Neural progenitor cell (in vitro differentiated cells): ENCODE data around the gene YOD1. TPM values are rescaled to one million over a fixed set of nuclear protein-coding genes. Genes with fewer than 3 reads are reported as not detected.
A peak's percentile ranks its signal among the peaks of the same experiment; 100 is the strongest.

ENCODE experiments used
- DNase-seq: peaks from one replicate; pipeline ENCODE4 v3.0.0-alpha.2; 2016; ENCODE audit warnings: low spot score
- H2AFZ ChIP-seq: fragments of 200-600 bp; sonication (generic); replicated peaks from 2 replicates; pipeline ENCODE4 v1.6.1; 2016; ENCODE audit warnings: antibody characterized with exemption
- H3F3A ChIP-seq: fragments of 200-600 bp; sonication (generic); 2 replicates; pipeline ENCODE4 v1.6.1; 2016; ENCODE audit warnings: antibody characterized with exemption, low read depth
- H3K27ac ChIP-seq: fragments of 200-600 bp; sonication (generic); 2 replicates; pipeline ENCODE4 v1.5.1; 2016; ENCODE audit warnings: mild to moderate bottlenecking
- H3K27me3 ChIP-seq: fragments of 200-600 bp; sonication (generic); 2 replicates; pipeline ENCODE4 v1.6.1; 2016; ENCODE audit warnings: mild to moderate bottlenecking, moderate library complexity
- H3K36me3 ChIP-seq: fragments of 200-600 bp; sonication (generic); 2 replicates; pipeline ENCODE4 v1.5.1; 2016
- H3K4me1 ChIP-seq: fragments of 200-600 bp; sonication (generic); 2 replicates; pipeline ENCODE4 v1.6.1; 2016; ENCODE audit warnings: mixed run types
- H3K4me2 ChIP-seq: fragments of 200-600 bp; sonication (generic); 2 replicates; pipeline ENCODE4 v1.6.1; 2016
- H3K4me3 ChIP-seq: fragments of 200-600 bp; sonication (generic); 2 replicates; pipeline ENCODE4 v1.5.1; 2016
- H3K79me2 ChIP-seq: fragments of 200-600 bp; sonication (generic); 2 replicates; pipeline ENCODE4 v1.6.1; 2016; ENCODE audit warnings: low read depth
- H3K9ac ChIP-seq: fragments of 200-600 bp; sonication (generic); 2 replicates; pipeline ENCODE4 v1.6.1; 2016
- H3K9me3 ChIP-seq: fragments of 200-600 bp; sonication (generic); 2 replicates; pipeline ENCODE4 v1.5.1; 2016; ENCODE audit warnings: low read depth
- H4K20me1 ChIP-seq: fragments of 200-600 bp; sonication (generic); 2 replicates; pipeline ENCODE4 v1.6.1; 2016; ENCODE audit warnings: low read depth
- H3K27ac Mint-ChIP-seq: 3 replicates; pipeline ENCODE4 v1.8.0; 2021; ENCODE audit warnings: mixed read lengths
- H3K27me3 Mint-ChIP-seq: 2 replicates; pipeline ENCODE4 v1.8.0; 2022; ENCODE audit warnings: low read depth, mild to moderate bottlenecking, inconsistent platforms, moderate library complexity, mixed read lengths; ENCODE audit not compliant: insufficient read depth
- H3K36me3 Mint-ChIP-seq: 3 replicates; pipeline ENCODE4 v1.8.0; 2021; ENCODE audit warnings: mixed read lengths
- H3K4me1 Mint-ChIP-seq: 3 replicates; pipeline ENCODE4 v1.8.0; 2021; ENCODE audit warnings: mixed read lengths
- H3K4me3 Mint-ChIP-seq: 3 replicates; pipeline ENCODE4 v1.8.0; 2021; ENCODE audit warnings: mild to moderate bottlenecking, moderate library complexity, mixed read lengths
- H3K9me3 Mint-ChIP-seq: 3 replicates; pipeline ENCODE4 v1.8.0; 2020; ENCODE audit warnings: mixed read lengths
- EZH2 ChIP-seq: fragments of 200-600 bp; sonication (generic); IDR thresholded peaks from 2 replicates; pipeline ENCODE4 v1.6.1; 2017; ENCODE audit warnings: antibody characterized with exemption, mild to moderate bottlenecking, moderate library complexity
- EZH2phosphoT487 ChIP-seq: fragments of 200-600 bp; sonication (generic); IDR thresholded peaks from 2 replicates; pipeline ENCODE4 v1.6.1; 2017; ENCODE audit warnings: antibody characterized with exemption
- total RNA-seq: library from RNA; depleted of rRNA; stranded (reverse); fragments of >200 nt; gene quantifications from 2 replicates; pipeline ENCODE4 v1.2.3, GENCODE V29; 2015; ENCODE audit warnings: low replicate concordance
- TF ChIP-seq, protein P1 (sequence below): fragments of 200-600 bp; sonication (generic); IDR thresholded peaks from 2 replicates; pipeline ENCODE4 v1.5.1; 2017; ENCODE audit warnings: antibody characterized with exemption, mild to moderate bottlenecking

The YOD1 gene
- total RNA-seq, 1 donor from 2014 or later: 27.0 TPM

DNA sequence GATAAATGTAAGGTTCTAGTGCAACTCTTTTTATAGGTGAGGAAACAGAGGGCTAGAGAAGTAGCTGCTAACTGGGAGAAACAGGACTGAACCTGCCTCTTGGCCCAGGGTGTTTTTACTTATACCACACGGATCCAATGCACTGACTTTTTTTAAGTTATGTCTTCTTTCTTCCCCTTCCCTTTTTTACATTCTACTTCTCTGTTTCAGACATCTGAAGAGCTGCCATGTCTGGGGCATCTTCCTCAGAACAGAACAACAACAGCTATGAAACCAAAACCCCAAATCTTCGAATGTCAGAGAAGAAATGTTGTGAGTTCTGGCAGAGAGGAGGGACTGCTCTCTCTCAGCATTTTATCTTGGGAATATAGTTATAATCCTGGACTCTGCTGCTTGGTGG, 3.5 kb upstream of the YOD1 start:
- H3K9ac ChIP-seq: no peak overlapping the region
- no peak overlapping the region for H3K4me3 ChIP-seq
- no peak overlapping the region for H3K4me2 ChIP-seq
- DNase-seq: no peak
- Mint-ChIP-seq H3K27ac (no peak overlapping the region), H3K4me3 (peak overlapping the region; percentile 95), H3K9me3 (no peaks in the 10 kb centered on the region), H3K36me3 (no peaks in the 10 kb centered on the region), H3K4me1 (peaks cover 23% of the 10 kb centered on the region), H3K27me3 (peaks cover 11% of the 10 kb centered on the region)
- no peak overlapping the region for H3K27ac ChIP-seq
- peaks cover 14% of the 10 kb centered on the region for H3K27me3 ChIP-seq
- H3K4me1 ChIP-seq: peaks cover 20% of the 10 kb centered on the region
- peaks cover 10% of the 10 kb centered on the region for H3K79me2 ChIP-seq
- peaks cover 36% of the 10 kb centered on the region for H3F3A ChIP-seq
- H4K20me1 ChIP-seq: peaks cover 7% of the 10 kb centered on the region
- no peaks in the 10 kb centered on the region for H3K9me3 ChIP-seq
- no peak overlapping the region for H2AFZ ChIP-seq
- no peaks in the 10 kb centered on the region for H3K36me3 ChIP-seq
- TF ChIP-seq, protein P1, sequence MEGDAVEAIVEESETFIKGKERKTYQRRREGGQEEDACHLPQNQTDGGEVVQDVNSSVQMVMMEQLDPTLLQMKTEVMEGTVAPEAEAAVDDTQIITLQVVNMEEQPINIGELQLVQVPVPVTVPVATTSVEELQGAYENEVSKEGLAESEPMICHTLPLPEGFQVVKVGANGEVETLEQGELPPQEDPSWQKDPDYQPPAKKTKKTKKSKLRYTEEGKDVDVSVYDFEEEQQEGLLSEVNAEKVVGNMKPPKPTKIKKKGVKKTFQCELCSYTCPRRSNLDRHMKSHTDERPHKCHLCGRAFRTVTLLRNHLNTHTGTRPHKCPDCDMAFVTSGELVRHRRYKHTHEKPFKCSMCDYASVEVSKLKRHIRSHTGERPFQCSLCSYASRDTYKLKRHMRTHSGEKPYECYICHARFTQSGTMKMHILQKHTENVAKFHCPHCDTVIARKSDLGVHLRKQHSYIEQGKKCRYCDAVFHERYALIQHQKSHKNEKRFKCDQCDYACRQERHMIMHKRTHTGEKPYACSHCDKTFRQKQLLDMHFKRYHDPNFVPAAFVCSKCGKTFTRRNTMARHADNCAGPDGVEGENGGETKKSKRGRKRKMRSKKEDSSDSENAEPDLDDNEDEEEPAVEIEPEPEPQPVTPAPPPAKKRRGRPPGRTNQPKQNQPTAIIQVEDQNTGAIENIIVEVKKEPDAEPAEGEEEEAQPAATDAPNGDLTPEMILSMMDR: no peak
- no peak for TF ChIP-seq EZH2
- TF ChIP-seq EZH2phosphoT487: no peak

DNA sequence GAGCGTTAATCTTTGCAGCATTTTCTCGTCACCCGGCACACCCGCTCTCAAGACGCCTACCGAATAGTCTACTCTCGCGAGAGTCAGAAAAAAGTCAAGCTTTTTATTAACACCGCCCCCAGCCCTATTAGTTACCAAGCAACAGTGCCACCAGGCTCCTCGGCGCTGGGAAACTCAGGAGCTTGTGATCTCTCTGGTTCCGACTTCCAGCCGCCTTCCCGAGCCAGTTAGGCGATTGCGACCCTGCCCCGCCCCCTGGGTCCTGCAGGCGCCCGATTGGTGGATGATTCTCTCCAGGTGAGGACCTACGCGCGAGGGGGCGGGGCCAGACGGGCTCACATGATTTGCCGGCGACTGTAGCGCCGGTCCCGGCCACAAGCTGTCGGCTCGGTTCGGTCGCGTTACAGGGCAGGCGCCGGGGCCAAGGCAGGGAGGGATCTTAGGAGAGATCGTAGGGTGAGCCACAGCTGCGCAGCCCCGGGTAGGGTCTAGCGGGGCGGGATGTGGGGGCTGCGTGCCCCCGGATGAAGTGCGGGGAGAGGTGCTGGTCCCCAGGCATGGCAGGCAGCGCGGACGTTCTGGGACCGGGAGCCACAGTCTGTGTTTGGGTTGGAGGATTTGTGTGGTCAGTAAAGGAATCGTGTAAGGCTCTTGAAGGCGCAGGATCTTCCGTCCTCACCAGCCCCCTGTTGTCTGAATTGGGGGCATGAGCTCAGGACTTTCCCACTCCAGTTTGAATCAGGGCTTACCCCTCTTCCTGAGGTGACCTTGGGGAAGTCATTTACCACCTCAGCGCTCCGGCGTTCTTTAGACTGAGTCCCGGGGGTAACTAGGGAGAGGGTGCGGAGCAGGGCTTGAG, 2.1 kb upstream of the YOD1 start, which contains the start of gene PFKFB2:
Gene PFKFB2, plus strand, starts transcription at position 365 of the 859 bp plus-strand sequence. CDS start 1,443 bp downstream, outside the sequence.
- H3K4me3 ChIP-seq: peak within 1 kb of the TSS; percentile 63
- H3K36me3 ChIP-seq: no peaks in the 10 kb centered on the region
- H3K27me3 Mint-ChIP-seq: peaks cover 11% of the 10 kb centered on the region
- peaks cover 24% of the 10 kb centered on the region for H3K79me2 ChIP-seq
- no peak within 1 kb of the TSS for H3K27ac ChIP-seq
- peak within 1 kb of the TSS; percentile 74 for H3K27ac Mint-ChIP-seq
- peaks cover 14% of the 10 kb centered on the region for H4K20me1 ChIP-seq
- peak; percentile 99 for DNase-seq
- no peaks in the 10 kb centered on the region for H3K9me3 ChIP-seq
- H3F3A ChIP-seq: peaks cover 27% of the 10 kb centered on the region
- peaks cover 4% of the 10 kb centered on the region for H3K36me3 Mint-ChIP-seq
- no peaks in the 10 kb centered on the region for H3K9me3 Mint-ChIP-seq
- peaks cover 12% of the 10 kb centered on the region for H3K4me1 ChIP-seq
- peak within 1 kb of the TSS; percentile 44 for H3K9ac ChIP-seq
- H3K4me3 Mint-ChIP-seq: peak within 1 kb of the TSS; percentile 95
- no peak for TF ChIP-seq EZH2phosphoT487
- TF ChIP-seq, protein P1: peak; percentile 6
- TF ChIP-seq EZH2: peak; percentile 49
- H3K4me1 Mint-ChIP-seq: peaks cover 29% of the 10 kb centered on the region
- peak within 1 kb of the TSS; percentile 89 for H3K4me2 ChIP-seq
- peaks cover 14% of the 10 kb centered on the region for H3K27me3 ChIP-seq
- peak within 1 kb of the TSS; percentile 83 for H2AFZ ChIP-seq

DNA sequence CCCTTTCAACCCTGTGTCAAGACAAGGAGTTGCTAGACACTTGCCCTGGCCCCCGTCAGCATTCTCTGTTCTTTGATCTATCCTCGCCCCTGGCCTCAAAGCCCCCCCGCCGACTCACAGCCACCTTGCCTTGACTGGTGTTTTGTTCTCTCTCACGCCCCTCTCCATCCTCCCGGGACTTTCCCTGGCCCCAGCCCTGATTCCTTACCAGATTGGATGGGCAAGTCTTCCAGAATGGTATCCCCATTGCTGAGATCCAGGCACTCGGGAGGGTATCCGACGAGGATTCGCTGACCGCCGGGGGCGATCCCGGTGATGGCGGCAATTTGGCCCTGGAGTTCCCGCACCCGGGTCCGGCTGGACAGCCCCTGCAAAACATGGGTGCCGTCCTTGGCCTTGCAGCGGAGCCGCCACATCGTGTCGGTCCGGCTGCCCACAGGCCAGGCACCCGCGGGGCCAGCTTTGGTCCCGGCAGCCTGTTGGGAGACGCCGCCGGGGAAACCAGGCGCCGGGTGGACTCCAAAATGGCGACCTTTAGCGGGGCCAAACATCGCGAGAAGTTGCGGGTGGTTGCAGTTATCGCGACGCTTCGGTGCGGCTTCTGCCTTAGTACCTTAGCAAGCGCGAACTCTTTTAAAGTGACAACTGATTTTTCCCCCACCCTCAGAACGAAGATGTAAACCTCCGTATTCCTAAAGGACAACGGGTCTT, 373 bp downstream of the YOD1 start:
- Histone ChIP-seq H4K20me1 (peaks cover 34% of the 10 kb centered on the region), H3K27ac (peak overlapping the region; percentile 89), H3K9ac (peak overlapping the region; percentile 87), H3K4me2 (peak overlapping the region; percentile 89), H3K27me3 (peaks cover 14% of the 10 kb centered on the region), H3K4me1 (peaks cover 28% of the 10 kb centered on the region), H2AFZ (peak overlapping the region; percentile 87), H3K79me2 (peaks cover 49% of the 10 kb centered on the region), H3K9me3 (no peaks in the 10 kb centered on the region), H3K36me3 (no peaks in the 10 kb centered on the region), H3K4me3 (peak overlapping the region; percentile 69), H3F3A (peaks cover 27% of the 10 kb centered on the region)
- H3K27ac Mint-ChIP-seq: peak overlapping the region; percentile 97
- peak; percentile 95 for DNase-seq
- H3K27me3 Mint-ChIP-seq: peaks cover 11% of the 10 kb centered on the region
- no peaks in the 10 kb centered on the region for H3K9me3 Mint-ChIP-seq
- peaks cover 42% of the 10 kb centered on the region for H3K4me1 Mint-ChIP-seq
- TF ChIP-seq EZH2phosphoT487: peak; percentile 12
- TF ChIP-seq EZH2: no peak
- peaks cover 11% of the 10 kb centered on the region for H3K36me3 Mint-ChIP-seq
- H3K4me3 Mint-ChIP-seq: peak overlapping the region; percentile 95
